GM15510 (cell line): ENCODE results near the gene SERPINA3.

ENCODE experiments used
- POLR2A ChIP-seq: IDR thresholded peaks from 3 replicates; pipeline ENCODE4 v1.6.1; 2011; ENCODE audit warnings: borderline replicate concordance; ENCODE audit not compliant: insufficient read length; ENCODE audit errors: extremely low read depth

The SERPINA3 gene

DNA sequence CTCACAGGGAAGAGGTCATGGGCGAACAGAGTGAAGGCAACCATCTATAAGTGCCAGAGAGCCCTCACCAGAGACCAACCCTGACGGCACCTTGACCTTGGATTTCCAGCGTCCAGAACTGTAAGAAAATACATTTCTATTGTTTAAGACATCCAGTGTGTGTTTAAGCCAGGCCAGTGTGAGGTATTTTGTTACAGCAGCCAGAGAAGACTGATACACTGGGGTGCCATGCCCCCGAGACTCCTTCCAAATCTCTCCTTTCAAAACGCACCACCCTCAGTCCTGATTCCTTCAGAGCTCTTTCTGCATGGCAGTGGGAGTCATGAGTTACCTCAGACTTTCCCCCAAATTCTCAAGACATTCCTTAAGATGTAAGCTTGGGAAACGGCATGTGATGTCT is 33.5 kb upstream of the SERPINA3 start:
- no peak for TF ChIP-seq POLR2A

DNA sequence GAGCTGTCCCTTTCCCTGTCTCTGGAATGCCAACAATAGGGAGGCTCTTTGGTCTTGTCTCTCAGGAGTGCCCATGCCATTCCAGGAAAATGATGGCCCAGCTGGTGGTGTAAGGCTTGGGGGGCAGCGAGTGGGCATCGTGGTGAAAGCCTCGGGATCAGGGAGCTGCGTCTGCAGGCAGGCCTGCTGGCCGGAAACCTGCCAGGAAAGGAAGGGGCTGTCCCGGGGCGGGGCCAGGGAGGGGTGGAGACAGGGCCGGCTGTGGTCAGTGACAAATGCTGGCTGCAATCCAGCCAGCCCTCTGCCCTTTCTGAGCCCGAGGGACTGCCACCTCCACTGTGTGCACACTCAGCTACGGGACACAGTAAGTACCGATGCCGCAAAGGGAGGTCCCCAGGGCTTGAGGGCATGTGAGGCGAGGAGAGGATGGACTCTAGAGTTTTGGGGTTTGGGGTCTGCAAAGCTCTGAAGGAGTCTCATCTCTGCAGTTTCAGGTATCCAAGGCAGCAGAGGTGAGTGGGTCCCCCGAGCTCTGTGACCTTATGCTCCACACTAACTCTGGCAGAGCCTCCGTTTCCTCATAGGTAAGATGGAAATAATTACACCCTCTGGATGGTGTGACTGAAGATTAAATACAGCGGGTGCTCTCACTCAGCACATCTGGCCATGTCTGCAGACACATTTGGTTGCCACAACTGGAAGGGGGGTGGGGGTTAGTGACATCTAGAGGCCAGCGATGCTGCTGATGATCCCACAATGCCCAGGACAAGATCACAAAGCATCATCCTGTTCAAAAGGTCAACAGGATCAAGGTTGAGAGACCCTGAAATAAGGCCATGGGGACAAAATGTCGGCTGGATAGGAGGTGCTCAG is 30.8 kb upstream of the SERPINA3 start, which contains the start of gene SERPINA5:
Gene SERPINA5 (plus strand): TSS at position 300 of the 873 bp plus-strand sequence. CDS start 5,937 bp downstream, outside the sequence.
- TF ChIP-seq POLR2A, result no peak

DNA sequence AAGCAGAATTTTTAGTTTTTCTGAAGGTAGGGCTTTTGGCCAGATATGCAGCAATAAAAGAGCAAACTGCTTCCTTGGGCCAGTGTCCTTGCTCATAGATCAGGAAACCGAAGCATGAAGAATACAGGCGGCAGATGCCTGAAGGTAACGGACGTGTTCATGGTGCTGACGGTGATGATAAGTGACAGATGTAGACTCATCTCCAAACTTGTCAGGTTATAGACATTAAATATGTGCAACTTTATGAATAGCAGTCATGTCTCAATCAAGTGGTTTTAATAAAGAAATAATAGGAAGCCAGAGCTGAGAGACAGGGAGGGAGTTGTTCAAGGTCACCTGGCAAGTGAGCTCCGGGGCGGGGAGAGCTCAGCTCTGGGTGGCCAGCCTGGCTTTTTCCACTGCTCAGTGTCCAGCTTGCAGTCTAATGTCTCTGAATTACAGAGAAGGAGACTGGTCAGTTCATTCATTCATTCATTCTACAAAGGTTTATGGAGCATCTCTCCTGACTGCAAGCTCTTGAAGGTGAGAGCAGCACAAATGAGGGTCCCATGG is 29.9 kb upstream of the SERPINA3 start:
- no peak for TF ChIP-seq POLR2A

DNA sequence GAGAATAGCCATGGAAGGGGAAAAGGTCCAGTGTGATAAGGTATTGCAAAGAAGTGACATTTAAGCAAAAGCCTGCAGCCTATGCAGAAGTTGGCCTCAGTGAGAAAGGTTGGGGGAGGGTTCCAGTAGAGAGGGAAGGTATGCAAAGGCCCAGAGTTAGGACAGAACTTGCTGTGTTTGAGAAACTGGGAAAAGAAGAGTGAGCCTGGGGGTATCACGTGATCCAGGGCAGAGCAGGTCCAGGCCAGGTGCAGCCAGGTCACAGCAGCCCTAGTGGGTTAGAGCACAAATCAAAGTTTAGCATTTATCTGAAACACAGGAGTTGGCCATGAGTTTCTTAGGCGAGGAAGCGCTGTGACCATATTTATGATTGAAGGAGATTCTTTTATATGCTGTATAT is 29.3 kb upstream of the SERPINA3 start:
- TF ChIP-seq POLR2A, result no peak

DNA sequence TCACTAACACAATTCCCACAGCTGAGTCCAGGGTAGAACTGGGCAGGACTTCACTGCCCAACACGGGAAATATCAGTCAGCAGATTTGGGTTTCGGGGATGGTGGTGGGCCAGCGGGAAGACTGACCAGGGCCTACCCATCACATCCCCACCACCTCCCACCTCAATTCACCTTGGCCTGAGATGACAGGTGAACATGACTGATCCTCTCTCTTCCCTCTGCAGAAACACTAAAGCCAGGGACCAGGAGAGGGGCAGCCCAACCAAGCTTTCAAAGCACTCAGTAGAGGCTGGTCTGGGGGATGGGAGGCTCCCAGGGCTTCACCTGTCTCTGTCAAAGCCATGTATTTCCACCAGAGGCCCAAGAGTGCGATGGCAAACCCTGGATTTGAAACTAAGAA is 28.6 kb upstream of the SERPINA3 start:
- no peak for TF ChIP-seq POLR2A

DNA sequence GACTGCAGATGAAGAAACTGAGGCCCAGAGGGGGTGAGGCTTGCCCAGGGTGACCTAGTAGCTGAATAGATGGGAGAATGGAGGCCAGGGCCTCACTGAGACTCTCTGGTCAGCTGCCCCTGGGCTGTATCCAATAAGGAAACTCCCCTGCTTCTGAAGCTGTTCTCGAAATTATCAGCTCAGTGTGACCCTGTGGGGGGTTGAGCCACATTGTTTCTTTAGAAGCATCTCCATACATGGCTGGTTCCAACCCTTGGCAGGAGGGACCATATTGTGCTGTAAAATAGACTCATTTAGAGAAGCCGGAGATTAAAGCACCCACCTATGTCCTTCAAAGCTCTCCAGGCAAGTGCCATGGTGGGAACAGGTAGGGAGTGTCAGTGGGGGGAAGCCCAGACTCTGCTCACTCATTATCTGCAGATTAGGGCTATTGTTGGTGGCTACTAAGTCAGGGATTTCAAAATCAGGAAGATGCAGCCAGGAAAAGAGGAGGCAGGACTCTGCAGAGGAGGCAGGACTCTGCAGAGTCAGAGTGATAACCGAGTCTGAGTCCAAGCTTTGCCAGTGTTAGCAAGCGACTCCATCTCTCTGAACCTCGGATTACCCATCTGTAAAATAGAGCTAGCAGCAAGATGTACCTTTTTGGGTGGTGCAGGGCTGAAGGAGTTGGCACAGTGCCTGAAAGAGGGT is 27.5 kb upstream of the SERPINA3 start:
- TF ChIP-seq POLR2A, result no peak

DNA sequence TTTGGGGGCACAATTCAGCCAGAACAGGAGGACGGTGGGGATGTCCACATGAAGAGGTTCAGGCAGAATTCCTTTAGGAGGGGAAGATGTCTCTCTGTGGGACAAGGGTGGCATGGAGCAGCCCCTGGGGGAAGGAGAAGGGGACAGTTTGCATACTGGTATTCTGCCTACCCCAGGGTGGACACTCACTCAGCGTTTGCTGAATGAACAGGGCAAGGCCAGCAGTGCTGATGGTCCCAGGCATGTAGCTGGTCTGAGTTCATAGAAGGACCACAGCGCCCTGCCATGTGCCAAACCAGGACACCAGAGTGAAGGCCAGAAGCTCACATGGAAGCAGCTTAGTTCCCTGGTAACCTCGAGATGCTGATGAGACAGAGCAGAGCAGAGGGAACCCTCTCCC is 25.6 kb upstream of the SERPINA3 start:
- no peak for TF ChIP-seq POLR2A

DNA sequence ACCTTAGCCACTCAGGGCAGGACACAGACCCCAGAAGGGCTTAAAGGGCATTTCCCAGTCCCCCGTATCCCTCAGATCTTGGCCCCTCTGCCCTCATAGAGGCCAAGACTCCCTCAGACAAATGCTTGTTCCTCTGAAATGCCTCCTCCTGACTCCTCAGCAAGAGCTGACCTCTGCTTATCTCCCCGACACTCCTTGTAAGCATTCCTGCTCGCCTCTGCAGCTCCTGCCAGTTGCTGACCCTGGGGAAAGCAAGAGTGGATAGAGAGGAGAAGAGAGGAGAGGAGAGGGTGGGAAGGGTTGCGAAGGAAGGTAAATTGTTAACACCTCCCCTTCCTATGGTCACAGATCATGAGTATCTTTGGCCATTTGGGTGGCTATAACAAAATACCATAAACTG is 23.9 kb upstream of the SERPINA3 start:
- no peak for TF ChIP-seq POLR2A

DNA sequence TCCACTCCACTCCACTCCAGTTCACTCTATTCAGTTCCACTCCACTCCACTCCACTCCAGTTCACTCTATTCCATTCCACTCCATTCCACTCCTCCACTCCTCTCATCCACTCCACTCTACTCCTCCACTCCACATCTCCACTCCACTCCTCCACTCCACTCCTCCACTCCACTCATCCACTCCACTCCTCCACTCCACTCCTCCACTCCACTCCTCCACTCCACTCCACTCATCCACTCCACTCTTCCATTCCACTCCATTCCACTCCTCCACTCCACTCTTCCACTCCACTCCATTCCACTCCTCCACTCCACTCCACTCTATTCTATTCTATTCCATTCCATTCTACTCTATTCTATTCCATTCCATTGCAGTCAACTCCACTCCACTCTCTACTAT is 21.1 kb upstream of the SERPINA3 start:
- no peak for TF ChIP-seq POLR2A

DNA sequence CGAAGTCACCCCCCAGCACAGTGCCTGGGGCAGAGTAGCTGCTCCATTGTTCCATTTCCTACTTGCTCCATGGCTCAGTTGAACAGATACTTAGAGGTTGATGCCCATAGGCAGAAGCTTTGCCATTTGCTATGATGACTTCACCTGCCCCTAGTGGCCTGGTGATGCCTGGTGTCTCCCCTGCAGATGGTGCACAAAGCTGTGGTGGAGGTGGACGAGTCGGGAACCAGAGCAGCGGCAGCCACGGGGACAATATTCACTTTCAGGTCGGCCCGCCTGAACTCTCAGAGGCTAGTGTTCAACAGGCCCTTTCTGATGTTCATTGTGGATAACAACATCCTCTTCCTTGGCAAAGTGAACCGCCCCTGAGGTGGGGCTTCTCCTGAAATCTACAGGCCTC is 20.3 kb upstream of the SERPINA3 start:
- TF ChIP-seq POLR2A, result no peak

DNA sequence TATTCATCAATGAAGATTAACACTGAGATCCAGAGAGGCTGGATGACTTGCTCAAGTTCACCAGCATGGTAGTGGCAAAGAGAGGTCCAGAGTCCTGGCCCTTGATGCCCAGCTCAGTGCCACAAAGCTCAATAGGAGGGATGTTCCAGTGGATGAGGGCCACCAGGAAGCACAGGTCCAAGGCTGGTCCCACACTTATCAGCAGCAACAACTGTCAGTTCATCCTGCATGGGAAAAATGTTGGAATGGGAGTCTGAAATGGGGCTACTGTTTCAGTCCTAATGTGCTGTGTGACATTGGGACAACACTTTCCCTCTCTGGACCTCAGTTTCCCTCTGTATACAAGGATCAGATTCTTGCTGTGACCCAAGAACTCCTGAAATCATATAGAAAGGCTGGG is 19.7 kb upstream of the SERPINA3 start:
- no peak for TF ChIP-seq POLR2A

DNA sequence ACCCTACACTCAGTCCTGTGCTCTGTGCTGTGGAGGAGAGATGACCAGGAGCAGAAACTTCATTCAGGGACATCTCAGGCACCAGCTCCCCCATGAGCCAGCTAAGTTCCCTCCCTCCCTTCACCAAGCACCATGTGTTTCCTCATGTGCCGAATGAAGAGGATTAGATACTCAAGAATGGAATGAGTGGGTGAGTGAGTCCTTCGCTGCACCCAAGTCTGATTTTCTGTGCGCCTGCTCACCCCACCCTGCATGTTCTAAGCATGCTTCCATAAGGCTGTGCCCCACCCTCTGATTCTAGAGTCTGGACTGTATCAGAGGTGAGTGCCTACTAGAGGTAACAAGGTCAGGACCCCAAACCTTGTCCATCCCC is 18.8 kb upstream of the SERPINA3 start:
- TF ChIP-seq POLR2A, result no peak

DNA sequence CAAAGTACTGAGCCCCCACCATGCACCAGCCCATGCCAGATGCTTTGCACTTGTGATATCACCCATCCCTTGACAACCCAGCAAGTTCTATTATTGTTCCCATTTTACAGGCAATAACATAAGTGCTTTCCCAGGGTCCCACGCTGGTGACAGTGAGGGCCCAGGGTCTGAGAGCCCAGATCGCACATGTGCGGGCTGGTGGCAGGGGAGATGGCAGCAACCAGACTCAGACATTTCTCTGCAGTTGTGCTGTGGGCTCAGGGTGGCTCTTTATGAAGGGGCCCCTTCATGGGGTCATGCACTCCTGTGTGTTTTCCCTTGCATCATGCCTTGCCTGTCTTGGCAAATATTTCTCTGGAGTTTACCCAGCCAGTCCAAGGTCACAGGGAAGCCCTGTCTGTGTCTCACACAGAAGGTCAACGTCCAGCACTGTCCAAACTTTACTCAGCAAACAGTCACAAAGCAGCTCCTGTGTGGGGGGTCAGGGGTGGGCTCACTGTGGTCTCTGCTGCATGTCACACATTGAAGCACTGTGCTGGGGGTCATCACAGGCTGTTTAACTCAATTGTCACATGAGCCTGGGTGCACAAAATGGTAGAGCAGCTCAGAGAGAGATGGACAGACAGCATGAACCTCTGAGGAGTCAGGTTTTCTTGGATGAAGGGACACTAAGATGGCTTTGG is 18.3 kb upstream of the SERPINA3 start:
- TF ChIP-seq POLR2A, result no peak

DNA sequence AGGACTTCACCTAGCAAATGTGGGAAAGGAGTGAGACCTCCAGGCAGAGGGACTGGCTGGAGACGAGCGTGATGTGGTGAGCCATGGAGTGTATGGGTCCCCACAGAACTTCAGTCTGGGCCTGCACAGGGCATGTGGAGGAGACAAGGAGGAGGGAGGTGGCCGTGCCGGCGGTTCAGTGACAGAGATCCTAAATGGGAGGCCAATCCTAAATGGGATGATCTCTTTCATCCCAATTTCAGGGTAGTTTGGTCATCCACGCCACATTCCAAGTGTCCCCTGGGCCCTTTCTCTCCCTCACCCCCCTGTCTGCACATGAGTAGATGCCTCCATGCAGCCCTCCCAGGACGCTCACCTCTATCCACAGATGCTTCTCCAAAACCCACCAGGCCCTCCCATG is 17.8 kb upstream of the SERPINA3 start:
- TF ChIP-seq POLR2A, result no peak

DNA sequence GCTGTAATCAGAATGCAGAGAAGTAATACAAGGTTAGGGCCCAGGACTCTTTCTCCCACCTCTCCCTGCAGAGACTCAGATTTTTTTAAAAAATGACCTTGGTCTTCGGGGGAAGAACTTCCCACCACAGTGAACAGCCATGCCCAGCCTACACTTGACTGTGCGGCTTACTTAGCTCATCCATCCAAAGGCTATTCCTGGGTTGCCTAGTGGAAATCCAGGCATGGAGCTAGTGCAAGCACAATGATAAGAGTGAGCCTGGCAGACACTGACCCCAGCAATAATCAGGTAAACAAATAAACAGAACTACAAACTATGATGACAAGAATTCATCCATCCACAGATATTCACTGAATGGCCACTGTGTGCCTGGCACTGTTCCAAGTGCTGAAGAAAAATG is 16.3 kb upstream of the SERPINA3 start:
- TF ChIP-seq POLR2A, result no peak
